Measurements from ENCODE around the gene FOXC1.

DNA sequence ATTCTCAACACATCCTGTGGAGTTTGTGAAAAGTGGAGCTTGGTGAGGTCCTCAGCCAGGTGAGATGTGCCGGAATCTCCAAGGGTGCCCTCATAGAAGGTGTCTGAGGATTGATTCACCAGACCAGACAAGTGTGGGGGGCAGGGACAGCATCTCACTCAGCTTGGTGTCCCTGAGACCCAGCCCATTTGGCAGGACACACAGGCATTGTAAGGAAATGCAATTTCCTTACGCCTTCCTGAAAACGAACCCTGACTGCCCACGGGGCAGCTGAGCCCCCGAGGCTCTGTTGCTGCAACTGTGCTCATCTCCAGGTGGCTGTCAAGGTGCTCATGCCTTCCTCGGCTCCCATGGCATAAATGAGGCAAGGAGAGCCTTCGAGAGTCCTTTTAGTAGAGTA lies 33.4 kb downstream of the FOXC1 start:
- TF ChIP-seq CTCF (IDR thresholded peaks at IDR 0.05), result no peak
- no peak for TF ChIP-seq EP300 (IDR thresholded peaks at IDR 0.05)
- no peak for TF ChIP-seq POLR2A (IDR thresholded peaks at IDR 0.05)
